Pancreas (tissue), 10 donors: ENCODE results near the gene AP5B1. TPM values are rescaled to one million over a fixed set of nuclear protein-coding genes. Genes with fewer than 3 reads are reported as not detected.

Experiments
- ATAC-seq, 4 donors: fragments of 200-7000 bp; cut with Tn5 transposase; one replicate each; pipeline versions ENCODE4 v1.8.0 to v1.9.1; 2020; ENCODE audit warnings: mild to moderate bottlenecking in 4 of 4, moderate library complexity in 4 of 4
- DNase-seq, 6 donors: peaks; one replicate each; pipeline ENCODE4 v3.0.0-alpha.2; 2020
- FAIRE-seq: peaks from 2 replicates; lab custom pipeline; 2012; peaks lifted over from hg19 to GRCh38; lab: Jason Lieb, UNC
- H3K27ac ChIP-seq, 4 donors: fragments of 200-600 bp; sonication (generic); 1 replicate in 3 of 4; 2 replicates in 1 of 4; pipeline versions ENCODE4 v1.5.0 to v1.8.0; 2020
- H3K27me3 ChIP-seq, 4 donors: fragments of 200-600 bp; one replicate each; pipeline ENCODE4 v1.8.0; 2021
- H3K36me3 ChIP-seq, 3 donors: fragments of 200-600 bp; sonication (generic) in 1 of 3; one replicate each; pipeline versions ENCODE4 v1.5.0 to v1.8.0; 2020 to 2021
- H3K4me1 ChIP-seq, 3 donors: fragments of 200-600 bp; one replicate each; pipeline ENCODE4 v1.8.0; 2021
- H3K4me3 ChIP-seq, 4 donors: fragments of 200-600 bp; sonication (generic) in 2 of 4; one replicate each; pipeline versions ENCODE4 v1.5.0 to v1.8.0; 2020 to 2021
- H3K9me3 ChIP-seq, 4 donors: fragments of 200-600 bp; one replicate each; pipeline ENCODE4 v1.8.0; 2021
- WGBS, 2 donors: extraction: QIAGEN DNeasy Blood & Tissue Kit; methylation state at CpG; one replicate each; pipeline ENCODE4 v1.1.7; 2013; 5-methylcytosine and 5-hydroxymethylcytosine counted together
- intact Hi-C, 3 donors: fragments of 100-400 bp; cut with DNase I; formaldehyde crosslinking; loops; one replicate each; pipeline versions ENCODE4 v1.11.1 to v1.14.2; 2022
- polyA plus RNA-seq, 2 donors: library from polyadenylated mRNA; stranded (reverse); fragments of 200-250 nt; gene quantifications; one replicate each; pipeline ENCODE4 v1.2.3, GENCODE V29; 2013
- total RNA-seq, 6 donors: library from RNA; stranded (reverse); fragmentation: NEBNext Ultra II Directional in 4 of 6; extraction: Animal tissue kit (Norgen Biotek cat#: 25700) in 4 of 6; gene quantifications; one replicate each; pipeline versions ENCODE4 v1.2.1 to v1.2.4, GENCODE V29; 2021 to 2023
- TF ChIP-seq, protein P1 (sequence below), 4 donors: fragments of 200-600 bp; sonication (generic) in 3 of 4; IDR thresholded peaks; one replicate each; pipeline versions ENCODE4 v1.5.0 to v1.8.0; 2021; ENCODE audit warnings: antibody characterized with exemption in 4 of 4
- donor health status: healthy with polysubstance abuse.
- donor health status: DM: no; HTN: no; CAD: no; lungs with moderate emphysema.
- donor health status: DM: no; HTN: no; CAD: no.
- donor health status: control.
- donor health status: control.
- donor health status: Bipolar disorder and iron deficiency.
- donor health status: DM: yes; HTN: yes; CAD: no.
- donor health status: DM: no; HTN: no; CAD: no.
- donor health status: DM: no; HTN: no; CAD: no.
- donor health status: DM: yes; HTN: yes; CAD: no.

The AP5B1 gene
- total and polyA plus RNA-seq, 8 donors: 4.2 to 12.7 (median 11.1) TPM

DNA sequence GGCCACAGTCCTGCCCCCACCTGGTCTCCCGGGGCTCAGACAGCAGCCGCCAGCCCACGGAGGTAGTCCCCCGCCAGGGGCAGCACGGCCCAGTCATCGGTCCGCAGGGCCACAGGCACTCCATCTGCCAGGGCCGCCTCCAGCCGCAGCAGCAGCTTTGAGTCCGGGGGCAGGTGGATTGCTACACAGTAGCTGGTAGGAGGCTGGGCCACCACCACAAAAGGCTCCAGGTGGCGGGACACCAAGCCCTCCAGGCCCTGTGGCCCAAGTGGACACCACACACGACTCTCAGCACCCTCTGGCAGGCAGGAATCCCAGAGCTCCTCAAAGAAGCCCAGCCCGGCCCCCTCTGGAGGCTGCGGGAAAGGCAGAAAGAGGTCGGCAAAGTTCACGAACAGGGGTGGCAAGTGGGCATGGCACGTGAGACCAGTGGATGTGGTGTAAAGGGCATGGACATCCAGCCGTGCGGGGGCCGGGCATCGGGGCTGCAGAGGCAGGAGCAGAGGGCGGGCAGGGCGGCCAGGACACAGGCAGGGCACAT is 2.9 kb downstream of the AP5B1 start:
- intact Hi-C loops: no loop called here
- WGBS, 2 donors: 71 to 83% methylated on average over 19 to 23 of the region's 23 CpGs
- peak in 3 of 6 donors; percentile 15 to 84 (median 55) for DNase-seq
- TF ChIP-seq, protein P1, sequence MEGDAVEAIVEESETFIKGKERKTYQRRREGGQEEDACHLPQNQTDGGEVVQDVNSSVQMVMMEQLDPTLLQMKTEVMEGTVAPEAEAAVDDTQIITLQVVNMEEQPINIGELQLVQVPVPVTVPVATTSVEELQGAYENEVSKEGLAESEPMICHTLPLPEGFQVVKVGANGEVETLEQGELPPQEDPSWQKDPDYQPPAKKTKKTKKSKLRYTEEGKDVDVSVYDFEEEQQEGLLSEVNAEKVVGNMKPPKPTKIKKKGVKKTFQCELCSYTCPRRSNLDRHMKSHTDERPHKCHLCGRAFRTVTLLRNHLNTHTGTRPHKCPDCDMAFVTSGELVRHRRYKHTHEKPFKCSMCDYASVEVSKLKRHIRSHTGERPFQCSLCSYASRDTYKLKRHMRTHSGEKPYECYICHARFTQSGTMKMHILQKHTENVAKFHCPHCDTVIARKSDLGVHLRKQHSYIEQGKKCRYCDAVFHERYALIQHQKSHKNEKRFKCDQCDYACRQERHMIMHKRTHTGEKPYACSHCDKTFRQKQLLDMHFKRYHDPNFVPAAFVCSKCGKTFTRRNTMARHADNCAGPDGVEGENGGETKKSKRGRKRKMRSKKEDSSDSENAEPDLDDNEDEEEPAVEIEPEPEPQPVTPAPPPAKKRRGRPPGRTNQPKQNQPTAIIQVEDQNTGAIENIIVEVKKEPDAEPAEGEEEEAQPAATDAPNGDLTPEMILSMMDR (IDR thresholded peaks at IDR 0.05): no peak
- H3K4me1 ChIP-seq: peaks cover 11 to 35% (median 19%) of the 10 kb centered on the region in 3 donors
- peak overlapping the region in 1 of 4 donors; percentile 55 for H3K27ac ChIP-seq
- H3K36me3 ChIP-seq: peaks cover 0 to 6% (median 0%) of the 10 kb centered on the region in 3 donors
- FAIRE-seq: no peak
- ATAC-seq: no peak
- H3K9me3 ChIP-seq: no peaks in the 10 kb centered on the region
- no peaks in the 10 kb centered on the region for H3K27me3 ChIP-seq
- no peak overlapping the region for H3K4me3 ChIP-seq

DNA sequence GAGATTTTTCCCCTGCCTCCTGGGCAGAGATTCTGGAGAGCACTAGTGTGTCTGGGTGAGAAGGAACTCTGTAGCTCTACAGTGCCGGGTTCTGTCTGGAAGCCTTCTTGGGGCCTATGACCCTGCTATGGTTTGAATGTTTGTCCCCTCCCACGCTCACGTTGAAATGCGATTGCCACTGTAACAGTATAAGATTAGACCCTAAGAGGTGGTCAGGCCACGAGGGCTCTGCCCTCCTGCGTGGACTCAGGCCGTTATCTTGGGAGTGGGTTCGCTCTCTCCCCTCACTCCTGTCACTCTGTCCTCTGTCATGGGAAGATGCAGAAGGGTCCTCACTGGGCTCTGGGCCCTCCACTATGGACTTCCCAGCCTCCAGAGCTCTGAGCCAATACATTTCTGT is 3.5 kb downstream of the AP5B1 start:
- WGBS, 2 donors: 56 to 69% methylated on average over 8 of the region's 8 CpGs

DNA sequence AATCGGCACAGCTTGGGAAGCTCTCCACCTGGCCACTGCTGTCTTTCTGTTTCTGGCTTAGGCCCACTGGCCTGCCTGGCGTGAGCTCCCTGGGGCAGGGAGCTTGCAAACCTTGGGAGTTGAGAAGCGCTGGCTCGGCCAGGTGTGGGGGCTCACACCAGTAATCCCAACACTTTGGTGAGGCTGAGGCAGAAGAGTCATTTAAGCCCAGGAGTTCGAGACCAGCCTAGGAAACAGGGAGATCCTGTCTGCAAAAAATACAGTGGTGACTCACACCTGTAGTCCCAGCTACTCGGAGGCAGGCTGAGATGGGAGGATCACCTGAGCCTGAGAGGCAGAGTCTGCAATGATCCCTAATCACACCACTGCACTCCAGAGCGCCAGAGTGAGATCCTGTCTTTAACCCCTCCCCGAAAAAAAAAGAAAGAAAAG is 4.0 kb downstream of the AP5B1 start:
- FAIRE-seq: no peak
- H3K36me3 ChIP-seq: peaks cover 0 to 6% (median 0%) of the 10 kb centered on the region in 3 donors
- no peaks in the 10 kb centered on the region for H3K27me3 ChIP-seq
- no peaks in the 10 kb centered on the region for H3K9me3 ChIP-seq
- peak; percentile 56 to 83 (median 66) for DNase-seq
- no peak overlapping the region for H3K4me3 ChIP-seq
- intact Hi-C loops: no loop called here
- WGBS, 2 donors: 37 to 41% methylated on average over 8 of the region's 8 CpGs
- ATAC-seq: peak; percentile 17 to 50 (median 25)
- peak overlapping the region; percentile 32 to 55 (median 44) for H3K27ac ChIP-seq
- H3K4me1 ChIP-seq: peaks cover 17 to 35% (median 19%) of the 10 kb centered on the region in 3 donors
- TF ChIP-seq, protein P1 (IDR thresholded peaks at IDR 0.05): no peak

More for the DNA sequence above, 3.5 kb downstream of the AP5B1 start:
- ATAC-seq: no peak
- DNase-seq: peak in 1 of 6 donors; percentile 31
- no peak overlapping the region for H3K4me3 ChIP-seq
- peaks cover 14 to 35% (median 19%) of the 10 kb centered on the region in 3 donors for H3K4me1 ChIP-seq
- peaks cover 0 to 6% (median 0%) of the 10 kb centered on the region in 3 donors for H3K36me3 ChIP-seq
- H3K9me3 ChIP-seq: no peaks in the 10 kb centered on the region
- intact Hi-C loops: no loop called here
- peak overlapping the region in 3 of 4 donors; percentile 36 to 55 (median 51) for H3K27ac ChIP-seq
- no peaks in the 10 kb centered on the region for H3K27me3 ChIP-seq
- FAIRE-seq: no peak
- TF ChIP-seq, protein P1 (IDR thresholded peaks at IDR 0.05): no peak

DNA sequence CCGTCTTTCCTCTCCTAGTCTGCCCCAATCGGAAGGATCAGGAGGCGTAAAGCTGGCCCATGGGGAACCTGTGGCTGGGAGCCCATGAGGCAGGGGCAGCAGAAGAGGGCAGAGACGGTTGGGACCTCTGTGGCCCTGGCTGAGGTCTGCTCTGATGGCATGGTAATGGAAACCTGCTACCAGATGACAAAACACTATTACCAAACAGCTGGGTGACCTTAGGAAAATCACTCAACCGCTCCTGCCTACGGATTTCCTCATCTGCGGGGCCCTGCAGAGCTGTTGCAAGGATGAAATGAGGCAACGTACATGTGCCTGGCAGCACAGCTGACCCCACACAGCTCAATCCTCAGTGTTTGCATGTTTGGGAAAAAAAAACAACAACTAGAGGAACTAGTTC is 4.6 kb downstream of the AP5B1 start:
- Histone ChIP-seq H3K27ac (peak overlapping the region; percentile 32 to 55 (median 44)), H3K27me3 (no peaks in the 10 kb centered on the region), H3K9me3 (no peaks in the 10 kb centered on the region), H3K4me3 (no peak overlapping the region), H3K4me1 (peaks cover 17 to 35% (median 19%) of the 10 kb centered on the region in 3 donors), H3K36me3 (peaks cover 0 to 6% (median 0%) of the 10 kb centered on the region in 3 donors)
- WGBS, 2 donors: 56 to 69% methylated on average over 8 of the region's 8 CpGs
- ATAC-seq (peak; percentile 2 to 38 (median 6)), DNase-seq (peak in 4 of 6 donors; percentile 25 to 48 (median 33)), FAIRE-seq (no peak)
- intact Hi-C loops: no loop called here
- TF ChIP-seq, protein P1 (IDR thresholded peaks at IDR 0.05): no peak
